Activated naive CD4-positive, alpha-beta T cell (primary cell): Measurements from ENCODE around the gene OVCA2.

ENCODE experiments used
- DNase-seq, 4 experiments: peaks; one replicate each; lab custom pipeline; 2025; lab: John Stamatoyannopoulos, UW

Gene OVCA2

DNA sequence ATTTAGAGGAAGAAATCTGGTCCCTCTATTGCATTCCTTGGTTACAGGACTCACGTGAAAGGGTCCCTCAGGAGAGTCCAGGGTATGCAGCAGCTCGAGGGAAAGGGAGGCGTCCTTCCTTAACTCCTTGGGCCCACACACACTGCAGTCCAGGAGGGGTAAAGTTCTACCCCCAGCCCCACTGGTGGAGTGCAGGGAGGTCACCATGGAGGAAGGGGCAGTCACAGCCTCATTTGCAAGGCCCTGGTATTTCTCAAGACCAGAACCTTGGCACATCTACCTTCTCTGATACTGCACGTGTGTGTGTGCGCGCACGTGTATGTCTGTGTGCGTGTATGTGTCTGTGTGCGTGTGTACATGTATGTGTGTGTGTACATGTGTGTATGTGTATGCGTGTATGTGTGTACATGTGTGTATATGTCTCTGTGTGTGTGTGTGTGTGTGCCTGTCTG, 24.2 kb downstream of the OVCA2 start:
- DNase-seq, result no peak

DNA sequence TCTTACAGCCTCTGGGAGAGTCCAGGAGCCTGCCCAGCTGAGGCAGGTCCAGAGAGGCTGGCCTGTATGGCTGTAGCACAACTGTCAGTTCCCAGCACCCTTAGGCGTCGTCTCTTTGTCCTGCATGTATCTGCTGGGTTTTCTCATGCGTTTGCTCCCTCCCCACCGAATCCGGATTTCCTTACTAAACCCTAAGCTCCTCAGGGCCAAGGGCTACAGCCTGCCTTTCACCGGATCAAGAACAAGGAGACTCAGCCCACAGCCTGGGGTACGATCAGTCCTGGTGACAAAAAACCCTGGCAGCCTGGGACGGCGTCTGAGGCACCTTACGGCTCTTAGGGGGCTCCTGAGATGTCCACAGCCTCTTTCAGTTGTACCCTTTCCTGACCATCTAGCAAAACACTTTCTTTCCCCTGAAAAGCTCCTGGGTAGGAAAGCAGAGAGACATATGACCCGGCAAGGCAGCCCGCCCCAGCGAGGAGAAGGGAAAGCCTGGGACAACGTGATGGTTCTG, 25.3 kb downstream of the OVCA2 start:
- no peak for DNase-seq

DNA sequence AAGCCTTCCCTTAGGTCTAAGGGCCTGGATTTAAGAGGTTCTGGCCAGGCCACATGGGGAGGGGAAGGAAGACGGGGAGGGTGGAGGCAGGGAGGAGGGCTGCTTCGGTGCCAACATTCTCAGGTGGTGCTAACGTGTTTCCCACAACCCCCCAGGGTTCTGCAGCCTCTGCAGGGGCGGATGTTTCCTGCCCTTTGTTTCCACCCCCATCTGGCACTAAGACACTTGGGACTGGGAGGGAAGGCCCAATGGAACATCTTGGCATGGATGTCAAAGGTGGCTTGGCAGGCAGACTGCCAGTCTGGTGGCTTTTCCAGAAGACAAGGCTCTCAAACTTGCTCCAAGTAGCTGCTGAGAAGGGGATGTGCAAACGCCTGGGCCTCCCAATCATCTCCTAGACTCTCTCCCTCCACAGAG, 25.8 kb downstream of the OVCA2 start:
- no peak for DNase-seq

- DNase-seq, result no peak
These were observed 26.3 kb downstream of the OVCA2 start for GRCh38 chr17:2068031-2068518.

- no peak for DNase-seq
These were observed 26.8 kb downstream of the OVCA2 start for GRCh38 chr17:2068519-2069051.

- no peak for DNase-seq
These were observed 28.6 kb downstream of the OVCA2 start for GRCh38 chr17:2070241-2071023.

GRCh38 chr17:2071024-2071385, 29.2 kb downstream of the OVCA2 start:
- DNase-seq, result no peak

GRCh38 chr17:2071455-2072281, 29.8 kb downstream of the OVCA2 start:
- DNase-seq, result no peak

GRCh38 chr17:2074919-2075318, 33.1 kb downstream of the OVCA2 start:
- no peak for DNase-seq

DNA sequence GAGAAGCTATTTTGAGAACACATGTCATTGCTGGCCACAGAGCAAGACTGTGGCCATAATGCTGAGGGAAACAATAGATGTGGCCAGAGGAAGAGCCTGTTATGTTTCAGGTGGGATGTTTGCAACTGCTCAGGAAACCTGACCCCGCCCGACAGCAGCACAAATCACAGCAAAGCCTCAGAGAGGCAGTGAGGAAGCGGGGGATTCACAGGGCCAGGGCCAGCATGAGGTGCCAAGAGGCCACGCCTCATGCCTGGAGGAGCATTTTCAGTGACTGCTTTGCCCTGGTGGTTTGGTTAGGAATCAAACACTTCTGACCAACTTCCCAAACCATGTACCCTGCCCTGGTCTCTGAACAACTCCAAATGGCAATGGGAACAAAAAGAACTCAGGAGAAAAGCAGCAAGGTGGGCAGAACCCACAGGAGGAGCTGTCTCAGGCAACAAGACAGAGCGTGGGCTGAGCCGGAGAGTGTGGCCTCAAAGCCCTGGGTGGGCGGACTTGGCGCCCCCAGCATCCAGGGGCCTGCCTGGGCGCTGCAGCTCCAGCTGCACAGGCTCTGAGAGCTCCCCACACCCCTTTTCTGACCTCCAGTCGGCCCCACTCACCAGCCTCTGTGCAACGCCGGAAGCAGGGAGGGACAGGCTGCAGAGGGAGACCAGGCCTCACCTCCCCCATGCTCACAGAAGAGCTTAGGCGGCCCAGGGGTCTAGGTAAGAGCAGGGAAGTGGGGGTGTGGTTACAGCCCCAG, 33.7 kb downstream of the OVCA2 start:
- DNase-seq, result no peak

DNA sequence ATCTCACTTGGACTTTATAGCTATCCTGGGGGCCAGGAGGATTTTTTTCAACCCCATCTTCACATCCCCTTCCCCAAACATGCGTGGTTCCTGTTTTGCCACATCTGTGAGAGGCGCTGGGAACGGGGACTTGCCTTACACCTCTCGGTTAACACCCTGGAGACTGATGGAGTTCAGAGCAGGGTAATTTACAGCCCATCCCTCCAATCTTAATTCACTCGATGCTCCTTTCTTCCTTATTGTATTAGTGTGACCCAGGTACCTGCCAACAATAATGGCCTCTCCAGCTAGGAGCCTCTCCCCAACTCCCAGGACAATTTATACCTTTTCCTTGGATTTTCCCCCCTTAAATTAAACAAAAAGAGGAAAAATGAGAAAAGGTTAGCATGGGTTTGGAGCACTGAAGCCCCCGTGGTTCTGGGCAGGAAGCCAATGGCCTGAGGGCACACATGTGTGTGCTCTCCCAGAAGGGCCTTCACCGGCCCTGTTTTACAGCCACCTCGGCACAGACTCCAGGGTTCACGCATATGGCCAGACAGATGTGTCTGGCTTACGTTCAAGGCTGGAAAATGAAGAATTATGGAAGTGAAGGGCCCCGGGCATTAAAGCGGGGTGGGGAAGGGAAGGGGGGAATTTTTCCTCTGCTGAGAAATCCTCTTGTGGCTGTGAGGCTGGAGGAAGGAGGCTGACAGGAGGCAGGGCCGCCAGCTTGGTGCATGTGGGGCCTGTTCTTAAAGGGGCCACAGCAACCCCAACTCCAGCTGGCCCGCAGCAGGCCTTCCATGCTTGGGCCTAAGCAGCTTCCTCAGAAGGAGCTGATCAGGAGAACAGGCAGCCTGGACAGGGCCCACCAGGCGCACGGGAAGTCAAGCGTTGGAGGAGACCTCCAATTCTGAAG, 34.5 kb downstream of the OVCA2 start:
- no peak for DNase-seq

GRCh38 chr17:2077040-2077439, 35.2 kb downstream of the OVCA2 start:
- no peak for DNase-seq

DNA sequence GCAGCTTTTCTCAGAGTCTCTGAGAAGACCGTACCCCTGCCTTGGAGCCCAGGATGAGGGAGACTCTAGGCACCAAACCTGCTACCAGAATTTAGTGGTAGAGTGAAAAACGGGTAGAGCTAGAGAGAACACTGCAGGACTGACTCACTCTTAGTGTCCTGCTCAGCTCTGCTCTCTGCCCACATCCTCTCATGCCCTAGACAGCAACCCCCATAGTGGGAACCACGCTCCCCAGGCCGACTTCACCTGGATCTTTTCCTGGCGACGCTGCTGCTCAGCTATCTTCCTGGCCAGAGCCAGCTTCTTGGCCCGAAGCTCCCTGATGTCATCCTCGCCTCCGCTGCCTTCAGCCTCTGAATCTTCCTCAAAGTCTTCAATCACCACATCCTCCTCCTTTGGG, 39.7 kb downstream of the OVCA2 start:
- no peak for DNase-seq

GRCh38 chr17:2082003-2082781, 40.4 kb downstream of the OVCA2 start:
- no peak for DNase-seq

- no peak for DNase-seq
These were observed 41.8 kb downstream of the OVCA2 start for GRCh38 chr17:2083613-2084035.

DNA sequence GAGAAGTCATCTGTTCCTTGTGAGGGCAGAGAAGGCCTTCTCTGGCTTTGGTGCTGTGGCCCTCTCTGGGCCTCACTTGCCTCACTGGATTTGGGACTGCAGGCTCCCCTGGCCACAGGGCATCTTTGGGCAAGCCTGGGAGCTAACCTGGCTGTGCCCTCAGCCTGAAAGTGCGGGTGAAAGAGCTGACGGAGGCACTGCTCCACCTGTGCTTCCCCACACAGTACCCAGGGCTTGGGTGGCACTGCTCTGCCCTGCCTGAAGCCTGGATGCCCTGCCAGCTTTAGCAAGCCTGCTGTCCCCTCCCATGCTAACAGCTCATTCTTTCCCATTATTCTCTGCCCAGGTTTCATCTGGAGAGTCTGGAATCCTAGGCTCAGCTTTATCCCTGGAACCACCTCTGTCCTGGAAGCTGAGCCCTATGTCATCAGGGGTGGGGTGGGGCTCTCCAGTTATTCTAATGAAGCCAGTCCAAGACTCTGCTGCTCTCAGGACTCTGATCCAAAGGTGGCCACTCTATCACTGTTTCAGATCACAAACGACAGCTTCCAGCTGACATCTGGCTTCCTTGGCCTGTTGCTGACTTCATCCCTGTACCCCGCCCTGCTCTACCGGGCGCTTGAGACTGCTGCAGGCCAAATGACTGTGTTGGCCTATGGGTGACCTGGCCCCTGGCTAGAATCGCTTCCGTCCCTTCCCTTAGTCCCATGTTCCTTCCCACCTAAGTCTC, 42.4 kb downstream of the OVCA2 start:
- DNase-seq, result no peak

GRCh38 chr17:2084766-2085647, 43.2 kb downstream of the OVCA2 start:
- no peak for DNase-seq

- DNase-seq, result no peak
These were observed 43.8 kb downstream of the OVCA2 start for GRCh38 chr17:2085648-2085949.

- DNase-seq, result no peak
These were observed 44.5 kb downstream of the OVCA2 start for GRCh38 chr17:2086306-2086705.
